Measurements from ENCODE around the gene NQO2. TPM values are rescaled to one million over a fixed set of nuclear protein-coding genes. Genes with fewer than 3 reads are reported as not detected.

NQO2 gene, protein sequence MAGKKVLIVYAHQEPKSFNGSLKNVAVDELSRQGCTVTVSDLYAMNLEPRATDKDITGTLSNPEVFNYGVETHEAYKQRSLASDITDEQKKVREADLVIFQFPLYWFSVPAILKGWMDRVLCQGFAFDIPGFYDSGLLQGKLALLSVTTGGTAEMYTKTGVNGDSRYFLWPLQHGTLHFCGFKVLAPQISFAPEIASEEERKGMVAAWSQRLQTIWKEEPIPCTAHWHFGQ
- total RNA-seq = 10 to 100 TPM; 10.6 to 34.3 (median 18.6) TPM

DNA sequence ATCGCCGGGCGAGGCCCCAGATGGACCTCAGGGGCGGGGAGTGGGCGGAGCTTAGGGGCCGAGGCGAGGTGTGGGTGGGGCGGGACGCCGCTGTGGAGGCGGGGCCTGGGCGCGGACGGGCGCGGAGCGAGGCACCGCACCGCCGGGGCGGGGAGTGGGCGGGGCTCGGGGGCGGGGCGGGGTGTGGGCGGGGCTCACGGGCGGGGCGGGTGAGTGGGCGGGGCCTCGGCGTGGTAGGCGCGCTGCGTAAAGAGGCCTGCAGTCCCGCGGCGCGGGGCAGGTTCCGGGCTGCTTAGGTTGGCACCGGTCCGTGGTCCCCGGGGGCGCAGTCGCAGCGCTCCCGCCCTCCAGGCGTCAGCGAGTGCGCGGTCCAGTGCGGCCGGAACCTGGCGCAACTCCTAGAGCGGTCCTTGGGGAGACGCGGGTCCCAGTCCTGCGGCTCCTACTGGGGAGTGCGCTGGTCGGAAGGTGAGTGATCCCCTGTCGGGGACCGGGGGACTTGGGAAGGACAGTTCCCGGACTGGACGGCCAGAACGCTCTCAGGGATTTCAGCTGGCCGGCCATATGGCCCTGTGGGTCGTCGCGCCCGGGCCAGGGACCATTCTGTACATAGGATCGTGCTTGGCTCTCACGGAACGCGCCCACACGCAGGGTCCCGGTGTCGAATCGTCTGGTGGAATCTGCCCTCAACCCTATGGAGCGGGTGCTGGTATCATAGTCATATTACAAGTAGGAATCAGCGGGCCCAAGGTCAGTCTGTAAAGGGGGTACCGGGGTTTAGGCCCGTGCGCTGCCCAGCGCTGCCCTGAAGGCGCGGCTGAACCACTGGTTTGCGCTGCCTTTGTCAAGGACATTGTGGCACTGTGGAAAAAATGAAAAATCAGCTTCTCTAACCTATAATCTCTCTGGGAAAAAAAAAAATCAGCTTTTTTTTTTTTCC is at the start of gene NQO2:
Gene NQO2 (plus strand): TSS at position 277 of the 940 bp plus-strand sequence. CDS start 6,659 bp downstream, outside the sequence.
- WGBS, 2 donors = 6 to 15% methylated on average over 18 to 29 of the region's 87 CpGs

DNA sequence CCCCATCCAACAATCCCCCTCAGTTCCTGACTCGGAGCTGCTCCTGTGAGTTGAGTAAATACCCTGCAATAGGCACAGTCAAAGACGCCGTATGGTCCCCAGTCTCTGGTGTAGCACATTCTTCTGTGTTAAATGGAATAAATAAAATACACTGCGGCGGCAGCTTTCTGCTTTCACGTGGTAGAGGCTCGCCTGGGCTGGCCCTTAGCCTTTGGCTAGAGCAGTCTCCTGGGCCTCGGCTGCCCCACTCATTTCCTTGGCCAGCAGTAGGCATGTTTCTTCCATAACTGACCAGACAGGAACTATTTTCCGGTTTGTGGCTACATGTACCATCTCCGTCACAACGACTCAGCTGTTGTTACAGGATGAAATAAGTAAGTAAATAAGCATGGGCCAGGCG is 49.0 kb upstream of the NQO2 start:
- no peak for ATAC-seq (ENCODE audit: low FRiP score in 2 of 2)
- WGBS, 2 donors = 79 to 83% methylated on average over 11 to 12 of the region's 12 CpGs

More for the DNA sequence above, at the start of gene NQO2:
- H3K27ac ChIP-seq = peak within 1 kb of the TSS; percentile 86 to 91 (median 90)
- TF ChIP-seq, protein P1, sequence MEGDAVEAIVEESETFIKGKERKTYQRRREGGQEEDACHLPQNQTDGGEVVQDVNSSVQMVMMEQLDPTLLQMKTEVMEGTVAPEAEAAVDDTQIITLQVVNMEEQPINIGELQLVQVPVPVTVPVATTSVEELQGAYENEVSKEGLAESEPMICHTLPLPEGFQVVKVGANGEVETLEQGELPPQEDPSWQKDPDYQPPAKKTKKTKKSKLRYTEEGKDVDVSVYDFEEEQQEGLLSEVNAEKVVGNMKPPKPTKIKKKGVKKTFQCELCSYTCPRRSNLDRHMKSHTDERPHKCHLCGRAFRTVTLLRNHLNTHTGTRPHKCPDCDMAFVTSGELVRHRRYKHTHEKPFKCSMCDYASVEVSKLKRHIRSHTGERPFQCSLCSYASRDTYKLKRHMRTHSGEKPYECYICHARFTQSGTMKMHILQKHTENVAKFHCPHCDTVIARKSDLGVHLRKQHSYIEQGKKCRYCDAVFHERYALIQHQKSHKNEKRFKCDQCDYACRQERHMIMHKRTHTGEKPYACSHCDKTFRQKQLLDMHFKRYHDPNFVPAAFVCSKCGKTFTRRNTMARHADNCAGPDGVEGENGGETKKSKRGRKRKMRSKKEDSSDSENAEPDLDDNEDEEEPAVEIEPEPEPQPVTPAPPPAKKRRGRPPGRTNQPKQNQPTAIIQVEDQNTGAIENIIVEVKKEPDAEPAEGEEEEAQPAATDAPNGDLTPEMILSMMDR (IDR thresholded peaks at IDR 0.05) = peak in 3 of 6 experiments; percentile 21 to 40 (median 36)
- TF ChIP-seq POLR2A (IDR thresholded peaks at IDR 0.05) = peak; percentile 69 to 95 (median 82)
- peak; percentile 89 to 96 for TF ChIP-seq POLR2AphosphoS5 (IDR thresholded peaks at IDR 0.05)
- TF ChIP-seq EP300 (IDR thresholded peaks at IDR 0.05) = no peak
- no peaks in the 10 kb centered on the region for H3K9me3 ChIP-seq
- peaks cover 0 to 10% (median 4%) of the 10 kb centered on the region in 4 donors for H3K36me3 ChIP-seq
- DNase-seq = peak; percentile 95 to 99
- H3K4me3 ChIP-seq = peak within 1 kb of the TSS; percentile 60 to 73 (median 66)
- no peaks in the 10 kb centered on the region for H3K27me3 ChIP-seq
- H3K4me1 ChIP-seq = peaks cover 20 to 36% (median 30%) of the 10 kb centered on the region in 4 donors
- ATAC-seq (ENCODE audit: low FRiP score in 2 of 2) = peak; percentile 96

DNA sequence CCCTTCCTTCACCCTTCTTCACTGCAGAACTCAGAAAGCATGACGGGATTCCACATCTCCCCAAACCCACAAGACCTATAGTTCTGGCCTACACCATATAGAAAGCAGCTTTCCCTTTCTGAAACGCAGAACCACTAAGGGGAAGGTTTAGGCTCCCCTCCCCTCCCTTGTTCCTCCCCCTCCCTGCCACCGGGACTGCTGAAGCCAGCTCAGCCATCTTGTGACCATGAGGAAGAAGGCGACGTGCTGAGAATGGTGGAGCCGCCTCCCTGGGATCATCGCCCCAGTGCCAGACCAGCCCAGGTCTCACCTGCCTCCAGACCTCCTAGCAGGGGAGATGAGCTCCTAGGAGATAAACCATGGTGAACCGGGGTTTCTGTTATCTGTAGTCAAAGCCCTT is 48.0 kb upstream of the NQO2 start:
- H3K4me1 ChIP-seq = peaks cover 15 to 18% (median 16%) of the 10 kb centered on the region in 4 donors
- ATAC-seq (ENCODE audit: low FRiP score in 2 of 2) = peak; percentile 64 to 77
- no peaks in the 10 kb centered on the region for H3K9me3 ChIP-seq
- no peaks in the 10 kb centered on the region for H3K27me3 ChIP-seq
- TF ChIP-seq POLR2A (IDR thresholded peaks at IDR 0.05) (peak in 1 of 4 donors; percentile 10), POLR2AphosphoS5 (IDR thresholded peaks at IDR 0.05) (no peak)
- H3K36me3 ChIP-seq = peaks cover 18 to 73% (median 29%) of the 10 kb centered on the region in 4 donors
- peak overlapping the region; percentile 36 to 82 (median 67) for H3K27ac ChIP-seq
- H3K4me3 ChIP-seq = no peak overlapping the region
- 65 to 69% methylated on average over 8 of the region's 8 CpGs for whole genome bisulfite sequencing, 2 donors
- peak in 1 of 2 donors; percentile 73 for DNase-seq

More for the DNA sequence above, 49.0 kb upstream of the NQO2 start:
- Histone ChIP-seq H3K9me3 (no peaks in the 10 kb centered on the region), H3K4me1 (peaks cover 11 to 18% (median 14%) of the 10 kb centered on the region in 4 donors), H3K4me3 (no peak overlapping the region), H3K27ac (peak overlapping the region in 2 of 4 donors; percentile 7 to 69), H3K27me3 (no peaks in the 10 kb centered on the region), H3K36me3 (peaks cover 18 to 63% (median 22%) of the 10 kb centered on the region in 4 donors)
- TF ChIP-seq EP300 (IDR thresholded peaks at IDR 0.05) (no peak), POLR2A (IDR thresholded peaks at IDR 0.05) (no peak), POLR2AphosphoS5 (IDR thresholded peaks at IDR 0.05) (no peak)
- TF ChIP-seq, protein P1 (IDR thresholded peaks at IDR 0.05) = no peak
- DNase-seq = no peak

DNA sequence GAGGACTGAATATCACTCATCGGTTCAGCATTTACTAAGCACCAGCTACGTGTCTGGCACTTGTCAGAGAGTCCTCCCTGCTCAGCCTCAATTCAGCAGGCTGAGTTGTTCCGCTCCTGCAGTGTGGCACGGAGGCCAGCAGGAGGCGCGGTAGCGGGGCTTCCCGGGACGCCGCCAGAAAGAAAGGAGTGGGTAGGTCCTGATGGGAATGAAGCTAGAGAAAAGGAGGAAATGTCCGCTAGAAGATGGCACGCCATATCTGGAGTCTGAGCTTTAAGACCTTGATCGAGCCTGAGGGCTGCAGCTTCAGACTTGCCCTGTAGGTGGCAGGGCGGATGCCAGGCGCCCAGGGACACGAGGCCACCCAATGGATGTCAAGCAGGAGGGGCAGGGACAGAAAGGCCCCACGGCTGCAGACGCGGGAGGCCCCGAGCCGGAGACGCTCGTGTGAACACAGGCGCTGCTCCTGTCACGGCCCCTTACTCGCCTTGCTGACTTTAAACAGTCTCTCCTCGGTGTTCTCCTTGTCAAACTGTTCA is 47.1 kb upstream of the NQO2 start:
- H3K9me3 ChIP-seq = no peaks in the 10 kb centered on the region
- WGBS, 2 donors = 17 to 29% methylated on average over 27 of the region's 27 CpGs
- H3K27ac ChIP-seq = peak overlapping the region; percentile 40 to 82 (median 67)
- no peak for TF ChIP-seq EP300 (IDR thresholded peaks at IDR 0.05)
- TF ChIP-seq, protein P1 (IDR thresholded peaks at IDR 0.05) = peak; percentile 94 to 99 (median 98)
- peak; percentile 48 to 58 for TF ChIP-seq POLR2AphosphoS5 (IDR thresholded peaks at IDR 0.05)
- no peak for TF ChIP-seq POLR2A (IDR thresholded peaks at IDR 0.05)
- no peaks in the 10 kb centered on the region for H3K27me3 ChIP-seq
- ATAC-seq (ENCODE audit: low FRiP score in 2 of 2) (peak; percentile 88 to 92), DNase-seq (peak; percentile 83 to 95)
- H3K4me1 ChIP-seq = peaks cover 23 to 27% (median 24%) of the 10 kb centered on the region in 4 donors
- peak overlapping the region in 1 of 4 donors; percentile 18 for H3K4me3 ChIP-seq
- peaks cover 18 to 69% (median 25%) of the 10 kb centered on the region in 4 donors for H3K36me3 ChIP-seq
